ENCODE results near the gene DGKG. TPM values are rescaled to one million over a fixed set of nuclear protein-coding genes. Genes with fewer than 3 reads are reported as not detected.

Gene DGKG
- total RNA-seq, 1 donor from 2014 or later, result 0.22 TPM

GRCh38 chr3:186380622-186381380, 18.8 kb upstream of the DGKG start:
- Histone ChIP-seq H3K79me2 (ENCODE audit: low read depth) (no peaks in the 10 kb centered on the region), H3K9me3 (ENCODE audit: low read depth) (no peaks in the 10 kb centered on the region), H2AFZ (replicated peaks) (no peak overlapping the region), H3K9ac (no peak overlapping the region), H3K27me3 (no peaks in the 10 kb centered on the region), H3K27ac (no peak overlapping the region), H3K4me2 (no peak overlapping the region), H4K20me1 (ENCODE audit: low read depth) (no peaks in the 10 kb centered on the region), H3K36me3 (no peaks in the 10 kb centered on the region), H3K4me1 (peaks cover 28% of the 10 kb centered on the region), H3K4me3 (no peak overlapping the region), H3F3A (ENCODE audit: low read depth) (peaks cover 17% of the 10 kb centered on the region)
- no peak overlapping the region for H3K4me3 Mint-ChIP-seq
- H3K4me1 Mint-ChIP-seq, result peaks cover 21% of the 10 kb centered on the region
- no peak for TF ChIP-seq EZH2 (IDR thresholded peaks at IDR 0.05)
- no peak for TF ChIP-seq CTCF (IDR thresholded peaks at IDR 0.05)
- no peak for TF ChIP-seq EZH2phosphoT487 (IDR thresholded peaks at IDR 0.05)
- DNase-seq (ENCODE audit: low spot score), result no peak
- H3K9me3 Mint-ChIP-seq, result peaks cover 3% of the 10 kb centered on the region
- H3K27me3 Mint-ChIP-seq (ENCODE audit: insufficient read depth, low read depth), result peaks cover 7% of the 10 kb centered on the region
- H3K27ac Mint-ChIP-seq, result no peak overlapping the region
- no peaks in the 10 kb centered on the region for H3K36me3 Mint-ChIP-seq

GRCh38 chr3:186375443-186375842, 13.4 kb upstream of the DGKG start:
- no peak overlapping the region for H3K27ac ChIP-seq
- no peak overlapping the region for H3K4me3 ChIP-seq
- no peak for DNase-seq (ENCODE audit: low spot score)
- peaks cover 4% of the 10 kb centered on the region for H3K4me1 Mint-ChIP-seq
- H3K79me2 ChIP-seq (ENCODE audit: low read depth), result no peaks in the 10 kb centered on the region
- H3K9ac ChIP-seq, result no peak overlapping the region
- no peaks in the 10 kb centered on the region for H3K27me3 ChIP-seq
- H3K9me3 Mint-ChIP-seq, result peaks cover 3% of the 10 kb centered on the region
- no peaks in the 10 kb centered on the region for H3K4me1 ChIP-seq
- H3F3A ChIP-seq (ENCODE audit: low read depth), result no peaks in the 10 kb centered on the region
- H3K27ac Mint-ChIP-seq, result peak overlapping the region; percentile 25
- no peak for TF ChIP-seq CTCF (IDR thresholded peaks at IDR 0.05)
- TF ChIP-seq EZH2 (IDR thresholded peaks at IDR 0.05), result no peak
- TF ChIP-seq EZH2phosphoT487 (IDR thresholded peaks at IDR 0.05), result no peak
- H4K20me1 ChIP-seq (ENCODE audit: low read depth), result no peaks in the 10 kb centered on the region
- H2AFZ ChIP-seq (replicated peaks), result no peak overlapping the region
- H3K9me3 ChIP-seq (ENCODE audit: low read depth), result no peaks in the 10 kb centered on the region
- peaks cover 5% of the 10 kb centered on the region for H3K27me3 Mint-ChIP-seq (ENCODE audit: insufficient read depth, low read depth)
- no peak overlapping the region for H3K4me3 Mint-ChIP-seq
- H3K36me3 Mint-ChIP-seq, result no peaks in the 10 kb centered on the region
- no peaks in the 10 kb centered on the region for H3K36me3 ChIP-seq
- no peak overlapping the region for H3K4me2 ChIP-seq

- Histone ChIP-seq H3F3A (ENCODE audit: low read depth) (no peaks in the 10 kb centered on the region), H2AFZ (replicated peaks) (no peak overlapping the region), H4K20me1 (ENCODE audit: low read depth) (no peaks in the 10 kb centered on the region), H3K4me2 (no peak overlapping the region), H3K27ac (no peak overlapping the region), H3K9ac (no peak overlapping the region), H3K4me1 (no peaks in the 10 kb centered on the region), H3K9me3 (ENCODE audit: low read depth) (no peaks in the 10 kb centered on the region), H3K36me3 (no peaks in the 10 kb centered on the region), H3K79me2 (ENCODE audit: low read depth) (no peaks in the 10 kb centered on the region), H3K27me3 (no peaks in the 10 kb centered on the region), H3K4me3 (no peak overlapping the region)
- Mint-ChIP-seq H3K36me3 (no peaks in the 10 kb centered on the region), H3K27ac (no peak overlapping the region), H3K4me1 (peaks cover 4% of the 10 kb centered on the region), H3K27me3 (ENCODE audit: insufficient read depth, low read depth) (peaks cover 5% of the 10 kb centered on the region), H3K4me3 (no peak overlapping the region), H3K9me3 (peaks cover 3% of the 10 kb centered on the region)
- DNase-seq (ENCODE audit: low spot score), result no peak
- no peak for TF ChIP-seq EZH2phosphoT487 (IDR thresholded peaks at IDR 0.05)
- no peak for TF ChIP-seq EZH2 (IDR thresholded peaks at IDR 0.05)
- no peak for TF ChIP-seq CTCF (IDR thresholded peaks at IDR 0.05)
Observed at GRCh38 chr3:186374376-186374775, 12.3 kb upstream of the DGKG start.
